ENCODE data around the gene TM9SF1.

TM9SF1 gene

GRCh38 chr14:24195186-24196070, at the start of gene TM9SF1:
Gene TM9SF1 (minus strand): TSS chr14:24195441. CDS start chr14:24195019, 422 bp downstream.
- DNase-seq, result peak; percentile 71

- DNase-seq, result no peak
These were observed 48.1 kb upstream of the TM9SF1 start for GRCh38 chr14:24243336-24243836.

- DNase-seq, result peak; percentile 92
These were observed 46.7 kb upstream of the TM9SF1 start for GRCh38 chr14:24241829-24242443.

GRCh38 chr14:24240110-24240918, 45.1 kb upstream of the TM9SF1 start:
- no peak for DNase-seq

GRCh38 chr14:24238527-24239037, 43.3 kb upstream of the TM9SF1 start:
- no peak for DNase-seq

GRCh38 chr14:24238123-24238522, 42.9 kb upstream of the TM9SF1 start:
- DNase-seq, result no peak

GRCh38 chr14:24237463-24237955, 42.3 kb upstream of the TM9SF1 start:
- DNase-seq, result no peak

GRCh38 chr14:24236689-24237462, 41.6 kb upstream of the TM9SF1 start:
- DNase-seq, result no peak

- no peak for DNase-seq
These were observed 40.8 kb upstream of the TM9SF1 start for GRCh38 chr14:24235804-24236688.

GRCh38 chr14:24234095-24235005, 39.1 kb upstream of the TM9SF1 start:
- DNase-seq, result no peak

- DNase-seq, result no peak
These were observed 38.3 kb upstream of the TM9SF1 start for GRCh38 chr14:24233538-24233866.

- DNase-seq, result peak; percentile 77
These were observed 37.6 kb upstream of the TM9SF1 start, which contains the start of gene GMPR2 for GRCh38 chr14:24232645-24233537. Gene GMPR2 (plus strand): TSS chr14:24232929. CDS start chr14:24233254, 325 bp downstream.

GRCh38 chr14:24232121-24232644, 36.9 kb upstream of the TM9SF1 start, which contains the start of gene NEDD8:
Gene NEDD8 (minus strand): TSS chr14:24232367. CDS start chr14:24232267, 100 bp downstream.
- peak; percentile 88 for DNase-seq

GRCh38 chr14:24231263-24232120, 36.3 kb upstream of the TM9SF1 start:
- DNase-seq, result no peak

- no peak for DNase-seq
These were observed 33.7 kb upstream of the TM9SF1 start for GRCh38 chr14:24228902-24229301.

GRCh38 chr14:24226473-24226872, 31.2 kb upstream of the TM9SF1 start:
- DNase-seq, result no peak

GRCh38 chr14:24224618-24225071, 29.4 kb upstream of the TM9SF1 start:
- no peak for DNase-seq
